Dermis microvascular lymphatic vessel endothelial cell (primary cell): Measurements from ENCODE around the gene TUSC2. TPM values are rescaled to one million over a fixed set of nuclear protein-coding genes. Genes with fewer than 3 reads are reported as not detected.

Source experiments
- DNase-seq, 2 donors: peaks; one replicate each; pipeline versions ENCODE4 v3.0.0 to v3.0.0-alpha.2; 2010; ENCODE audit warnings: low read depth in 2 of 2
- total RNA-seq: library from RNA; depleted of rRNA; stranded (reverse); fragments of >200 nt; gene quantifications from 2 replicates; pipeline ENCODE4 v1.2.1, GENCODE V29; 2014

TUSC2 gene
- total RNA-seq, 1 donor from 2014 or later = 20.7 TPM

GRCh38 chr3:50354850-50355249 is 26.8 kb upstream of the TUSC2 start:
- DNase-seq = no peak

DNA sequence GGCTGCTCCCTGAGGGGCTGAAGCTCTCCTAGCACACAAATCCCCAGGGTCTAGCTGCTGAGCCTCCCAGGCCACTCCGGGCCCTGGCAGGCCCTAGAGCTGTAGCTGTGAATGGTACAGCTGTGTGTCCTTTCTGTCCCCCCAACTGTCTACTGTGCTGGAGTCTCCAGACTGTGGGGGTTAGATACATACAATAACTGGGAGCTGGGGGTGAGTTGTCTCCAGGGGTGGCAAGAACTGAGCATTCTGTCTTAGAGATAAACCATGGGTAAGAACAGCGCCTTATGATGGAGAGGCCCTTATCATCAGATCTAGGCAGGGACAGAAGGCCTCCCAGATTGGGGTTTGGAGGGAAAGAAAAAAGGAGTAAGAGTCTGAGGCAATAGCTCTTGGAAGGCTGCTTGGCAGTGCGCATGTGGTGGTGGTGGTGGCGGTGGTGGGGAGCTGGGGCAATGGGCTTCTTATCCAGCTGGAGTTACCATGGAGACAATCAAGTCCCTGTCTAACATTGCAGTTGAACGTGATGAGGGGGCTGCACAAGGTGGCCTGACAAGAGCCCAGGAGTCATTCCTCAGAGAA is 26.3 kb upstream of the TUSC2 start:
- DNase-seq = no peak

- no peak for DNase-seq
Observed at GRCh38 chr3:50353245-50354004, 25.4 kb upstream of the TUSC2 start.

GRCh38 chr3:50352781-50353180 is 24.8 kb upstream of the TUSC2 start:
- DNase-seq = peak in 1 of 2 donors; percentile 19

DNA sequence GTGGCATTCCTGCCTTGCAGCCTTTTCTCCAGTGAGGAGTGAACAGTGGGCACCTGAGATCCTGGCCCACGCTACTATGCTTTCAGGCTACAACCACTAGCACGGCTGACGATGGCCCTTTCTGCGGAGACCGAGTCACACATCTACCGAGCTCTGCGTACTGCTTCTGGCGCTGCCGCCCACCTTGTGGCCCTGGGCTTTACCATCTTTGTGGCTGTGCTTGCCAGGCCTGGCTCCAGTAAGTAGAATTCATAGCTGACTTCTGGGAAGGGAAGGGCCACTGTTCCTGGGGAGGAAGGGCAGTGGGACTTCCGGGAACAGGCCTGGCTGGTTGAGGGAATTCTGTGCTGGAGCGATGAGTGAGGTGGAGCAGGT is 23.3 kb upstream of the TUSC2 start:
- no peak for DNase-seq

DNA sequence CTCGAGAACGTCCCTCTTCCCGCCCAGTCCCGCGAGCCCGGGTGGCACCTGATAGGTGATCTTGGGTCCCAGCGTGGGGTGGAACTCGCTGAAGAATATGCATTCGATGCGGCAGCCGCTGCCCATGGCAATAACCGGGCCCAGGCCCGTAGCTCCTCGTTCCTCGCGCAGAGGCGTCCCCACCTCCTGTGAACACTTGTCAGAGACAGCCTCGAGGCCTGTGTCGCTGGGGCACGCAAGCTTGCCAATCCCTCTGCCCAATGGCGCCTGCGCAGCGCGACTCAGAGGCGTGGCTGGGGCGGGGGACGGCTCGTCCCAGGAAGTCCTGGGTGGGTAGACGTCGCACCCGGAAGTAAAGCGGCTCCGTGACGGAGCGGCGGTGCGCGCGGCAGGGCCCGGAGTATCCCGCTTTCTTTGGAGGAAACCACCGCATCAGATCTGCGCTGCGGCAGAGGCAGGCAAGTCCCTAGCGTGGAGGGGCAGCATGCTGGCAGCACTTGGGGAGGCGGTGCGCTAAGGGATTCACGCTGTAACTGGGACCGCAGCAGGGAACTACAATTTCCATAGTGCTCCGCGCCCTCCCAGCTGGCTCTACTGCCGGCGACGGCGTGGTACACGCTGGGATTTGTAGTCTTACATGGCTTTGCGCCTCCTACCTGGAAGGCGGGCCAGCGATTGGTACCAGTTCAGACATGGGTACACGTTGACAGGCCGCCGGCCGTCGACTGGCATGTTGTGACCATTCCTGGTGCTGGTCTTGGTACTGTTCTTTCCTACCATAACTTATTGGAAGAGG is 22.7 kb upstream of the TUSC2 start, which contains the start of the genes CYB561D2 and NPRL2:
Gene CYB561D2 (plus strand): TSS at position 336 of the 796 bp plus-strand sequence. CDS start 572 bp downstream, outside the sequence.
Gene NPRL2 (minus strand): TSS at position 249 of the 796 bp plus-strand sequence. CDS start 123 bp downstream, at position 126.
- peak; percentile 86 to 96 for DNase-seq

DNA sequence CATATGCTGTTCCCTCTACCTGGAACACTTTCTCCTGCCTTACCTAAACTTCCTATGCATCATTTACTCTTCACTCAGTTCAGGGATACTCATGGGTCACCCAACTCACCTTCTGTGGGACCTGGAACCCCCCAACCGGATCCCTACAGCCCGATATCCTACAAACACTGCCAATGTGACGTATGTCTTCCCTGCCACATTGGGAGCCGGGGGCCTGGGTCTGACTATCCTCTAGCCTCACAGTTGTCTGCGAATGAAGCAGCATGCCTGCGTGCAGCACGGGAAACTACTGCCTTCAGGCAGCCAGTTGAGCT is 22.1 kb upstream of the TUSC2 start:
- no peak for DNase-seq

- peak in 1 of 2 donors; percentile 78 for DNase-seq
Observed at GRCh38 chr3:50347187-50347813, 19.3 kb upstream of the TUSC2 start.

- no peak for DNase-seq
Observed at GRCh38 chr3:50345586-50346234, 17.7 kb upstream of the TUSC2 start, which contains the start of gene ZMYND10. TSS of gene ZMYND10 (minus strand) at chr3:50345732. CDS start at chr3:50345579, 153 bp downstream.

DNA sequence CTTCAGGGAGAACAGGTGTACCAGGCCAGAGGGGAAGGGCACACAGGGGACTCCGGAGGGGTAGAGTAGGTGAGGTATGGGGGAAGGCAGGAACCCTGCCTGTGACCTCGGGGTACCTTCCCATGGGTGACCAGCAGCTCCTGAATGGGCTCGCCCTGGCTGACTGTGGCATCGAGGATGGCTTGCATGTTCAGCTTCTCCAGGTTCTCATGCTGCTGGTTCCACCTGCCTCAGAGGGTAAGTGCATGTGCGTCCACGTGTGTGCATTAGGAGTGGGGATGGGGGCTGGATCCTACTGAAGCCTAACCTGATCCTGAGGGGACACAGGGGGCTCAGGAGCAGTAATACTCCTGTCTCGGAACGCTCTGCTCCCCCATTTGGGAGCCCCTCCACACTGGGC is 17.0 kb upstream of the TUSC2 start:
- DNase-seq = no peak

DNA sequence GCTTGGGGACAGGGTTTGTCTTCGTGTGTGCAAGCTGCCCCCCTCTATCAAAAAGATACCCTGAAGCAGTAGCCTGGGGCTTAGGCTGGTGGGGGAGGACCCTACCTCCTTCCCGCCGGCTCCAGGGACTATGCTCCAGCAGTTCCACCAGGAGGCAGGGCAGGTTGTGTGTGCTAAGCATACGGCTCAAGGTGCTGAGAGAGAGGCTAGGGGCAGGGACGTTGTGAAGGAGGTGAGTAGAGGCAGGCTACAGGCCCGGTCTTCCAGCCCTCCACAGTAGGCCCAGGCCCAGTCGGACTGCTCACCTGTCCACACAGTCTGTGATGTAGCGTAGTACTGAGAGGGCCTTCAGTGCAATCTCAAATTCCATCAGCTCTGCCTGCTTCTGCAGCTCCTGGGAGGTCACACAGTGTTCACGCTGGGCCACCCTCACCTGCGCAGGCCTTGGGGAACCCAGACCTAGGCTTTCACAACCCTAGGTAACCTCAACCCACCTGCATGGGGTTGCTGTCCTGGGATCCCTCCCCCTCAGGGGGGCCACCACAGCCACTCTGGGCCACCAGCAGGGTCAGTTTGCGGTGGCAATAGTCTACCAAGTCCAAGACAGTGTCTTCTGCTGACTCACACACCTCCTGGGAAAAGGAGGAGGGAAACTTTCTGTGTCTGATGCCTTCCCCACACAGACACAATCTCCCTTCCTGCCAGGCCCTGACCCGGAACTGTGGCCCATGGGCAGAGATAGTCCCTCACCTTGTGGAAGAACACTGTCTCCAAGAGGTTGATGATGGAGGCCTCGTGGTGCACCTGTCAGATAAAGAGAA is 15.0 kb upstream of the TUSC2 start:
- no peak for DNase-seq

- no peak for DNase-seq
Observed at GRCh38 chr3:50341996-50342650, 14.1 kb upstream of the TUSC2 start.

GRCh38 chr3:50341537-50341936 is 13.5 kb upstream of the TUSC2 start:
- DNase-seq = no peak

GRCh38 chr3:50340448-50341329 is 12.7 kb upstream of the TUSC2 start, which contains the start of gene RASSF1:
TSS of gene RASSF1 (minus strand) at chr3:50340836. CDS start at chr3:50340805, 31 bp downstream.
- DNase-seq = no peak

GRCh38 chr3:50340147-50340447 is 12.1 kb upstream of the TUSC2 start:
- DNase-seq = no peak

DNA sequence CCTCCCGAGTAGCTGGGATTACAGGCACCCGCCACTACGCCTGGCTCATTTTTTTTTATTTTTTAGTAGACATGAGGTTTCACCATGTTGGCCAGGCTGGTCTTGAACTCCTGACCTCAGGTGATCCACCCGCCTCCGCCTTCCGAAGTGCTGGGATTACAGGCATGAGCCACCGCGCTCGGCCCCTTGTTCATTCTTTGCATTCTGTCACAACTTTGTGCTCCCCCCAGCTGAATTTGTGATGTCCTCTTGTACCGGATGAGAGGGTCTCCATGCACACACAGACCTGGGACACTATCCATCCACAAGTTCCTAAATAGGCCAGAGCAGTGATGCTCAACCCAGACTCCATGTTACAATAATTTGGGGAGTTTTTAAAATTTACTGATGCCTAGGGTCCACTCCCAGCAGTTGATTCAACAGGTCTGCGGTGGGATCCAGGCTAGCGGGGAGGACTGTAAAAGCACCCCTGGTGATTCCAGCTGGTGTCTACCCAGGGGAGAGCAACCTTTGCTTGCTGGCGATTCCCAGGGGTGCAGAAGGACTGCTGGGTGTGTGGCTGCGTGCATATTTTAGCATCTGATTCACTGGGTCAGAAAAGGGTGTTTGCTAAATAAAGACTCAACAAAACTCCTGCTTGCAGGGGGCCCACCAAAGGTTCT is 11.6 kb upstream of the TUSC2 start:
- no peak for DNase-seq

GRCh38 chr3:50338965-50339364 is 10.9 kb upstream of the TUSC2 start:
- DNase-seq = no peak

DNA sequence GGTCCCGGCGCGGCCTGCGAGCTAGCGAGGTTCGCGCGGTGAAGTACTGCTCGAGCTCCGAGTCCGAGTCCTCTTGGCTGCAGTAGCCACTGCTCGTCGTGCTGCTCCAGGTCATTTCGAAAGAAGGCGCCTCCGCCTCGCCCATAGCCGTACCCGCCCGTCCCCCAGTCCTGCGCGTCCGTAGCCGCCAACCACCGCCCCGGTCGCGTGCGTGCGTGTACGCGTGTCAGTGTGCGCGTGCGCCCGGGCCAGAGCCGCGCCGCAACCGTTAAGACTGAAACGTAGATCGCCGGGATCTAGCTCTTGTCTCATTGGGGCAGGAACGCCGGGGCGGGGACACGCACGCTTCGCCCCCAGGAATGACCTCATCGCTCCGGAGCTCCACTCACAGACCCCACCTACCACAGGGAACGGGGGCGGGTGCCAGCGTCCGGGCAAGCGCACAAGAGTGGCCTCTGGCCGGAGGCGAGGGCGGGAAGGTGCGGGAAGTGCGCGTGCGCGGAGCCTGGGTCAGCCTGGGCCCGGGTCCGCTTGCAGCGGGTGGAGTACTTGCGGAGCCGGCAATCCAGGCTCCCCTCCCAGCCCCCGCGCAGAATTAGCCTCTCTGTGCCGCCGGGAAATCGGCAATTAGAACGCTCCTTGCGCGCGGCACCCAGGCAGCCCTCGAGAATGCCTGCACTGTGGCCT is 9.3 kb upstream of the TUSC2 start:
- DNase-seq = peak; percentile 97 to 99
